Hematopoietic multipotent progenitor cell treated with erythropoietin and hydrocortisone succinate and interleukin-3 and kit ligand, for 8 days (in vitro differentiated cells): ENCODE data around the gene HIVEP1.
"Not testable (repeated sequence)": the region's sequence is repeated elsewhere in the genome, so short reads cannot be mapped to it uniquely, and the experiment has no call there.

ENCODE experiments used
- DNase-seq: peaks from one replicate; pipeline ENCODE4 v3.0.0-alpha.2; 2015

Gene HIVEP1

DNA sequence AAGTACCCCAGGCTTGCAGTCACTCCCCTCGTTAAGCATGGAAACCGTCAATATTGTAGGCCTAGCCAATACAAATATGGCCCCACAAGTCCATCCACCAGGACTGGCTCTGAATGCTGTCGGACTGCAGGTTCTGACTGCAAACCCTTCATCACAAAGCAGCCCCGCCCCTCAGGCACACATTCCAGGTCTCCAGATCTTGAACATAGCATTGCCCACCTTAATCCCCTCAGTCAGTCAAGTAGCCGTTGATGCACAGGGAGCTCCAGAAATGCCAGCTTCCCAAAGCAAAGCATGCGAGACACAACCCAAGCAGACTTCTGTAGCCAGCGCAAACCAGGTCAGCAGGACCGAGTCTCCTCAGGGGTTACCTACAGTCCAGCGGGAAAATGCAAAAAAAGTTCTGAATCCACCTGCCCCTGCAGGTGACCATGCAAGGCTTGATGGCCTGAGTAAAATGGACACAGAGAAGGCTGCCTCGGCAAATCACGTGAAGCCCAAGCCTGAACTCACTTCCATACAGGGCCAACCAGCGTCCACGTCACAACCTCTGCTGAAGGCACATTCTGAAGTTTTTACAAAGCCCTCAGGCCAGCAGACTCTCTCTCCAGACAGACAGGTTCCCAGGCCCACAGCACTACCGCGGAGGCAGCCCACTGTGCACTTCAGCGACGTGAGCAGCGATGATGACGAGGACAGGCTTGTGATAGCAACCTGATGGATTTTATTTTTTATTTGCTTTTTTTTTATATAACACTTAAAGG is 151.8 kb downstream of the HIVEP1 start:
- DNase-seq: no peak

DNA sequence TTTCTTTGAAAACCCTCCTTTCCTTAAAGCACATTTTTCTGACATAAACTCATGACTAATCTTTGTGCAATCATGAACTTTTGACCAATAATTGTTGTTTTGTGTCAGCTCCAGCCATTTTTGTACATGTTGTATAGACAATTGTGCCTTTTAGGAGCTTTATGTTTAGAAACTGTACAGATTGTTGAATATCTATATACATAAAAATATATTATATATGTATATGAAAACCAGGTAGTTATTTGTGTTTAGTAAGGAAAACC is 152.3 kb downstream of the HIVEP1 start:
- DNase-seq: no peak

DNA sequence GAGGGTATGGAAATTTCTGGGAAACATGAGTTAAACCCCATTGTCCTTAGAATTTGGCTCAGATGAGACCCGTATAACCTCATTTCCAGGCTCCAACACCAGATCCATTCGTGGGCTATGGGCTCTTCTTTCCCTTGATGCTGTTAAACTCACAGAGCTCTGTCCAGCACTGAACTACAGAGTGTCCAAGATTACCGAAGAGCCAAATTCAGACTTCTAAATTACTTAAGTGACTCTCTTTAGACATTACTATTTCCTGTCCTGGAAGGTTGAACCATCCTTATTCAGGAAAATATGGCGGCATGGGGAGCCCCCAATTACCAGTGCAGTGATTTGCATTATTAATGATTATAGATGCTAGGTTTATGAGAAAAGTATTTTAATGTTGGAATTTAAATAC is 153.2 kb downstream of the HIVEP1 start:
- no peak for DNase-seq

DNA sequence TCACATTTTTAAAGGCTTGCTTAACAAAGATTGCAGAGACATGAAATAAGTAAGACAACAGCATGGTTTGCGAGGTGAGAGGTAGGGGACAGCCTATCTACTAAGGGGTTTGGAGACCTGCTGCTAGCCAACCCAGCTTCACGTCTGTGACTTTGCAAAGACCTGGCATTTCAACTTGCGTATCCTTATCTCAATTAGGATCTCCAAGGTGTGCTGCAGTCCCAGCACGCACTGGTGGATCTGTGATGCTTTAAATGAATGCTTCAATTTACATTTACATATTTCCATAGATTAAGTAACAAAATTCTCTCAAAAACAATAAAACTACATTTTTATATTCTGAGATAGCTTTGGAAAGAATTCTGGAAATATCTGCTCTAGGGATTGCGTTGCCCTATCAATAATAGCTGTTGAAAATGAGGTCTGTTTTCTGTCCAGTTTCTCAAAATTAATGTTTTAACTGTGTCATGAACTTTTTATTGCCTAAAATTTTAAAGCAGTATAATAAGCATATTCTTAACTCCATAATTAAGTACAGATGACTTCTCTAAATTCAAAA is 153.7 kb downstream of the HIVEP1 start:
- no peak for DNase-seq

DNA sequence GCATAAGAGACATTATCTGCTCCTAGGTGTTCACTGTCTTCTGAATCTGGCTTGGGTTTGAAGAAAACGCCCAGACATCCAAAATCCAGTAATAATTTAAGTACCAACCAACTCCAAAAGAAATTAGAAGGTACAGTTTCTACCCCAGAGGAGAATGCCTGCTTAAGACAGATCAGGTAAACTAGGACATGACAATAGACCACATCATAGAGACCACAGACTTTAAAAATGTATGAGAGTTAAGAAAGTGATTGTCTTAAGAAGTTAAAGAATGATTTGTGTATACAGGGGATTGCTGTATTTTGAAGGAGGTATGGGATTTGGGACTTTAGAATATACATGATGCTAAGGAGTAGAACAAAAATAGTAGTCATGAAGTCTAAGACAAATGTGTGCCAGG is 157.3 kb downstream of the HIVEP1 start:
- DNase-seq: no peak

DNA sequence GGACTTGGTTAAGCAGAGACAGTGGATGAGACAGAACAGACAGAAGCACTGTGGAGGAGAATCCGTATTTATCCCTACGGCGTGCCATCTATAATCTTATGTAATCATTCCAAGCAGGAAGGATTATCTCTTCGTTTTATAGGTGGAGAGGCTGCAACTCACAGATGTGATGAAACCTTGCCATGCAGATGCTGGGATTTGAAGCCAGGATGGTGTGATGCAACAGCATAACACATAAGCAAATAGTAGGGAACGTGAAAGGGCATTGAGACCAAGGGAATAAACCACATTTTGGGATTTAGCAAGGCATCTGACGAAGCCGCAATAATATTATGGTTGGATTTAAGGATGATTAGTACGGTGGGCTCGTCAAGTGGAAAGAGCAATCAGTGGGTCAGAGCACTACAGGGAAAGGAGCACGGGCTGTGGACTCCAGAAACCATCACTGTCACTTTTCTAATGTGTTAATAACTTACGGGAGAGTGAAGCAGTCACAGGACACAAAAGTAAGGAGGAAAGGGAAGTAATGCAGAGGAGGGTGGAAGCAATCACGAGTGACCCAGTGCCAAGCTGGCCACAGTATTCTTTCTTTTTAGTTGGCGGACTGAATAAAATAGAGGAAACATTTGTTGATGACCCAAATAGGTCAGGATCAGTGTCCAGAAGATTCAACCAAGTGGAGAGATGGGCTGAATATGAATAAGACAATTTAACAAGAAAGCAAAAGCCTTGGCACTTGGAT is 158.4 kb downstream of the HIVEP1 start:
- DNase-seq: no peak

DNA sequence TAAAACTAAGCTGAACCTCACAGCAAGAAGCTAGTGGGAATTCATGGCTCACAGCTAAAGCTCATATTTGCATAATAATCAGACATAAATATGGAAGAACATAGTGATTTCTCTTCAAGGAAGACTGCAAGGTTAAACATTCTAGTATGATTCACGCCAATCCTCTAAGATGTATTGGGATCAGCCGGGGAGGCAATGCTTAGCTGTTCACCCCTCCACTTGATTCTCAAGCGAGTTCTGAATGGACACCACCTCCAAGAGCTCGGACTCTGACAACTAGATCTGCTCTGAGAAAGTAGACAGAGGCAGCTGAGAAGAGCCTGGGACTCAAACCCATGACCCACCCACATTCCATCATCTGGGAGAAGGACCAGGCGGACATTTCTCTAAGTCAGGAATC is 159.6 kb downstream of the HIVEP1 start:
- DNase-seq: no peak

DNA sequence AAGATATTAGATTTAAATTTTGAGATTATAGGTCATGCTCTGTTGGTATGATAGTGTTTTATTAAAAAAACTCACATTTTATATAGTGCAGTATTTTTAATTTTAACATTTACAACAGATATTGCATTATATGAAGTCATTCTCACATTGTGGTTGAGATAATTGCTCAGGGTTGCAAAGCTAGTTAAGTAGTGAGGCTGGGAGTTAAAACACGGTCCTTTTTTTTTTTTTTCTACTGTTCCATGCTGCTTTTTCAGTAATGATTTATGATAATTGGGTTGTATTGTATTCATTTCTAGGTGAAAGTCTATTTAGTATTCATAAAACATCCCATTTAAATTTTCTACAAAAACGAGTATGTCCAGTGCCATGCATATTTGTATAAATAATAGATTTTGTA is 160.5 kb downstream of the HIVEP1 start:
- no peak for DNase-seq

DNA sequence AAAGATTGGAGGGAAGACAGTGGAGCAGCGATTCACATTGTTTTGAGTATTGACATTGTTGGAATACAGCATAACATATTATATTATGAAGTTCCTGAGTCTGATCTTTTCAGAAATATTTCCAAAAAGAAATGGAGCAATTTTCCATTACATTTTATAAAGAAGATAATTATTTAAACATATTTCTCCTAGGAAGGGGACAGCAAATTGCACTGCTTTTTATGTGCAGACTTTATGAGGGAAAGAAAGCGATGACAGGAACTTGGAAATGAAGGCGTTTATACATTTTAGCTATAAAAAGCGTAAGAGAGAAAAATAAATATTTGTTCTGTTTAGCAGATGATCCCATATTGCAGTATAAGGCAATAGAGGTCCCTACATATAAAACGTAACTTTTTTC is 161.1 kb downstream of the HIVEP1 start:
- no peak for DNase-seq

DNA sequence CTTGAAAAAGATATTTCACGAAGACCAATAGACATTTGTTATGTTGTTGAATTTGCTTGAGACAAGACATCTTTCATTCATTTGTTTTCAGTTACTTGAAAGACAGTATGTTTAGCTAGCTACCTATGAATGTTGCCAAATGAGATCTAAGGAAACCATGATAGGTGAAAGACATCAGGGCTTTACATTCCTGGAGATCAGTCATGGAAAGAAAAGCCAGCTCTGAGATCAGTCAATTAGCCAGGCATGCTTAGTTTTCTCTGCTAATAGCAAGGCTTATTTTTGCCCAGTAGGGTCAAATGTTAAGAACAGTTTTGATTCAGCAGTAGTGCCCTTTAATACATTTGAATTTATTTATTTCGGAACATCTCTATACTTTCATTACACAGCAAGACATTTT is 161.5 kb downstream of the HIVEP1 start:
- no peak for DNase-seq

DNA sequence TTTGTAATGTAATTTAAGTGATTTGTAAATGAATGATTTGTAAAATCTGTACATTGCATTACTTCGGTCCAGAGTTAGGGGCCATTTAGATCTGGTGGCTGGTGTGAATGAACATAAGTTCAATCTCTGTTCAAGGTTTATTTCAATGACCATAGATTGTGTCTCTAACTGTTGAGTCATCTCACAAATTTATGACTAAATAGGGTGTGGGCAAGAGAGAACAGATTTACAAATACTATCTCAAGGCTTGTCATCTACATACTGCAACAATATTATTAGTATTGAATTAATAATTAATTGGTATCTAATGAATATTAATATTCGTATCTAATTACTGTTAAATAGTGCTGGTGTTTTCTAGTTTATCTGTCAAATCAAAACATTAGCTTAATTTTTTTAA is 162.8 kb downstream of the HIVEP1 start:
- no peak for DNase-seq

DNA sequence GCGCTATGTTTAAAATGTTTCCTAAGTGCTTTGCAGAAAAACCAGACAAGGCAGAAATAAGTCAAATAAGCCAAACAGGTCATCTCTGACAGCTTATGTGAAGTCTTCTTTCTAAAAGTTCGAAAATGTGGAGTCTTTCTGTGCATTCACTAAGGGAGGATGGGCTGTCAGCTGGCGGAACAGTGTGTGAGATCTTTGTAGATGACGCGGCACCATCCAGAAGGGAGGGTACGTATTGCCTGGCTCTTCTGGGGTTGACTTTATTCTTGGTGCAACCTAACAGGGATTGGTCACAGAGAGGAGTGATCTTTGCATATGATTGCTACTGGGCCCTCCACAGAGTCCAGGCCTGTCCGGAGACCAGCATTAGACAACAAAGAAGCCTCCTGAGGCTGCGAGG is 163.5 kb downstream of the HIVEP1 start:
- DNase-seq: no peak

DNA sequence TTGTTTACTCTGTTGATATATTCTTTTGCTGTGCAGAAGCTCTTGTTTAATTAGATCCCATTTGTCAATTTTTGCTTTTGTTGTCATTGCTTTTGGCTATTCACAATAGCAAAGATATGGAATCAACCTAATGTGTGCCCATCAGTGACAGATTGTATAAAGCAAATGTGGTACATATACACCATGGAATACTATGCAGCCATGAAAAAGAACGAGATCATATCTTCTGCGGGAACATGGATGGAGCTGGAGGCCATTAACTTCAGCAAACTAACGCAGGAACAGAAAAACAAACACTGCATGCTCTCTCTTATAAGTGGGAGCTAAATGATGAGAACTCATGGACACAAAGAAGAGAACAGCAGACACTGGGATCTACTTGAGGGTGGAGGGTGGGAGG is 164.7 kb downstream of the HIVEP1 start:
- DNase-seq: not testable (repeated sequence)

DNA sequence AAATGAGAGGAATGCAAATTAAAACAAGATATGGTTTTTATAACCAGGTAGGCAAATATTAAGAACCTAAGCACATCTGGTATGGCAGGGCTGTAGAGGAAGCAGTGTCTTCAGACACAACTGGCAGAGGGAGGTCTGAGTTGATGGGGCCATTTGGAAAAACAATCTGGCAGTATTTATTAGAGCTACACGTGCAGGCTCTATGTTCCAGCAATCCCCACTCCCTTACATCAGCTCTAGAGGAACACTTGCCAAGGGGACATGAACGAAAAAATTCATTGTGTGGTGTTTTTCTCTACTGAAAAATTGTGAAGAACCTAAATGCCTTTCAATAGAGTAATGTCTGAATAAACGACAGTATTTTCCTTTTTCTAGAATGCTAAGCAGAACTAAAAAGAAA is 166.4 kb downstream of the HIVEP1 start:
- no peak for DNase-seq

DNA sequence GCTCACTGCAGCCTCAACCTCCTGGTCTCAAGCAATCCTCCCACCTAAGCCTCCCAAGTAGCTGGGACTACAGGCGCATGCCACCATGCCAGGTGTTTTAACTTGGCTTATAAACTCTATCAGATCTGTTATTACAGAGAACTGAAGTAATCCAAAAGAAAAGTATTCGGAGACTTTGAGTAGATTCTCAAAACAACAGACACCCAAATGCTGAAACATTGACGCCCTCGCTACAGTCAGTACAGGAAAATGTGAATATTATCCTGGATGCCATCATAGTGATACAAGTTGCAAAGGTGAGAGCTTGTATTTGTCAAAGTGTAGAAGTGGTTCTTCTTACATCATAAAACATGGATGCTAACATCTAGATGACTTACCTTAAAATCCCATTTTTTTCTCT is 169.4 kb downstream of the HIVEP1 start:
- no peak for DNase-seq

DNA sequence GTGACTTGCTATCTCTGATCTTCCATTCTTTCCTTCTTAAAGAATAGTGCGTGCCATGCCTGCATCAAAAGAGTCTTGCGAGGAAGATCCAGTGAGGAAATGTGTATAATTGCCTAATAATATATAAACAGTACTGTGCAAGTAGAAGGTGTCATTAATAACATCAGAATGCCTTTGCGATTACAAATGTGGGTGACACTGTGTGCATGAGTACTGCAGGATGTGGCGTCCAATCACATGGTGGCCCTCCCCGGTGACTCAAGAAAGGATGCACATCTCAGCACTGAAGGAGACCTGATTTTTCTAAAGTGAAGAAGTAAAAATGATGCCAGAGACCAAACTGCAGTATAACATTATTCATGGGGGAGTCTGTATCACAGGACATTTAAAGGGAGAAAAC is 170.6 kb downstream of the HIVEP1 start:
- no peak for DNase-seq

DNA sequence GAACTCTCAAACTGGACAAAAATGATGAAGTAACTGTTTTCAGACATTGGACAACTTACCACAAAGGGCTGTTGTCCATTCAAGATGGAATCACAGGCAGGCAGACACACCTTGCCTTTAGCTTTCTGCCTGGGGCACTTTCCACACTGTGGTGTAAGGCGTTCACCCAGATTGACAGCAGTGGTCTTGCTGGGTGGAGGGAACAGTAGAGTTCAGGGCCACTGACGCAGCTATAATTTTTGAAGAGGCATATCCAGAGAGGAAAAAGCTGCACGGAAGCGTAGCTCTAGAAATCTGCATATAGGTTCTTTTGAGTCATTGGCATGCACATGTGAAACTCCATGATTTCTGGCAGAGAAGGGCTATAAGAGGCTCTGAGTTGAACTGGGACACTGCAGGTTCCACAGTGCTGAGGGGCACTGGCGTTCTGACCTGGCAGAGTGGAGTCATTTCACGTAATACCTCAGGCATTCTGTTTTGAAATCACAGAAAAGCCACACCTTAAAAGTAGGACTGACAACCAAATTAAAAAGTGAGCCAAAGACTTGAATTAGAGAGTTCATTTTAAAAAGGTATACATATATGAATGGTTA is 173.1 kb downstream of the HIVEP1 start:
- DNase-seq: no peak

DNA sequence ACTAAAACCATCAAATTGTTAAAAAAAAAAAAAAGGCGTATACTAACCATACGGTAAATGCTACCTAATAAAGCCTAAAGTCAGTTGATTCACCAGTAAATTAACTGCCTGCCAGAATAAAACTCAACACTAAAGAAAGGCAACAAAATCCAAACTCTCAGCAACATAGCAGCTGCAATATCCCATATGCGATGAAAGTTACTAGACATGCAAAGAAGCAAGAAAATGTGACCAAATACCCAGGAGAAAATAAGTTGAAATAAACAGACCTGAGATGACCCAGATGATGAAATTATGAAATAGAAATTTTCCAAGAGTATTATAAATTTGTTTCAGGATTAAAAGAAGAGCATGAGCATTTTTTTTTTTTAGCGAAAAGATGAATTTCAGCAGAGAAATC is 174.4 kb downstream of the HIVEP1 start:
- DNase-seq: no peak

DNA sequence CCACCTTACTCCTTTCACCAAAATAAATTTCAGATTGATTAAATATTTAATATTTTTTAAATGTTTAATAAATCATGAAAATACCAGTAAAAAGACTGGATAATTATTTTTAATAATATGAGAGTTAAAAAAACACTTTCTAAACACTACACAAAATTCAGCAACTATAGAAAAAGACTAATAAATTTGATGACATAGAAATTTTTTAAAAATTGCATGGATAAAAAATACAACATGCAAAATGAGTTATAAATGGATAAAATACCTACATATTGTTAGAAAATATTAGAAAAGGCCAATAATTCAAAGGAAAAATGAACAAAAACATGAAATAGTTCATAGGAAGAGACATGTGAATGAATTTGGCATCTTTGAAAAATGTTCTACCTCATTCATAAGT is 177.0 kb downstream of the HIVEP1 start:
- DNase-seq: no peak

DNA sequence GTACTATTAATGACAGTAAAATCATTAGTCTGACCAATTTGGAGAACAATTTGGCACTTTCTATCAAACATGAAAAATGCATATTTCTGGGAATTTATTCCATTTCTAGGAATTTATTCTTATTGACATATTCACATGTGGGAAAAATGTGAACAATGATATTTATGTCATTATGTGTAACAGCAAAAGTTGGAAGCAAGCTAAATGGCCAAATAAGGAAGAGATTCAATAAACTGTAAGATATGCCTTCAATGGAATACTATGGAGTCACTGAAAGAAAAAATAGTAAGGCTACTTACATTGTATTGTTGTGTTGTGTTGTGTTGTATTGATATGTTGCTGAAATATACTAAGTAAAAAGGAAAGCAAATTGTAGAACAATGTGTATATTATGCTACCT is 177.5 kb downstream of the HIVEP1 start:
- DNase-seq: no peak

DNA sequence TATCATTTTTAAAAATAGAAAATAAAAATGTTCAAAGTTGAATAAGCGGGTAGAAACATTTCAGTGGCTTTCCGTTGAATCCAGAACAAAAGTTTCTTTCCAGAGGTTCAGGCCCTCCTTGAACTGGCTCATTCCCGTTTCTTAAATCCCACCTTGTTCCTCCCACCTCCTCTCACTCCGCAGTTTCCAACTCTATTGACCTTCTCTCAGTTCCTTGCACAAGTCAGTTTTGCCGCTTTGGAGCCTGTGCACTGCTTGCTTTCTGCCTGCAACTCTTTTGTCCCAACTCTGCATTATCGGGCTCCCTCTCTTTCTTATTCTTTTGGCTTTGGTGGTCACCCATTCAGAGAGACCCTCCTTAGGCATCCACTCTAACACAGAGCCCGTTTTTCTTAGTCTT is 178.1 kb downstream of the HIVEP1 start:
- DNase-seq: no peak

DNA sequence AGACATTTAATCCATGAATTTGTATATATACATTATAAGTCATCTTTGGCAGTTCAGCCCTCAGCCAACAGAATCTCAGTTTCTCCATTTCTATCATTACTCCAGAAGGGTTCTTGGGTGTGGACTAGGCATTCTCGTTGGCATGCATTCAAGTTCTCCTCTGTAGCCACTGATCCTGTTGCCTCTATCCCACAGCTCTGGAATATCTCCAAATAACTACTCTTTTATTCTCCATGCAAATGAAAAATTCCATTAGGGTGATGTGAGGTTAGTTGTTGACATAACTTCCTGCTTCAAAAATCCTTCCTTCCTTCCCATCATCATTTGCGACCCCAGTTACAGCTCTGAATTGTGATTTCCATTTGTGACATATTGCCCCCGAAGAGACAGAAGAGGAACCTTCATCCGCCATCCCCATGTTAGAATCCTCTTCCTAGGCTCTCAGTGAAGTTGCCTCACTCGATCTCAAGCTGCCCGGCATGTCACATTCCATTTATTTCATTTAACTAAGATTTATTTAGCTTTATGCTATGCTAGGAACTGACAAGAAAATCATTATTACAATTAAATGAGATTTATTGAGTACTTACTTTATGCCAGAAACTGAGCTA is 184.3 kb downstream of the HIVEP1 start:
- no peak for DNase-seq

DNA sequence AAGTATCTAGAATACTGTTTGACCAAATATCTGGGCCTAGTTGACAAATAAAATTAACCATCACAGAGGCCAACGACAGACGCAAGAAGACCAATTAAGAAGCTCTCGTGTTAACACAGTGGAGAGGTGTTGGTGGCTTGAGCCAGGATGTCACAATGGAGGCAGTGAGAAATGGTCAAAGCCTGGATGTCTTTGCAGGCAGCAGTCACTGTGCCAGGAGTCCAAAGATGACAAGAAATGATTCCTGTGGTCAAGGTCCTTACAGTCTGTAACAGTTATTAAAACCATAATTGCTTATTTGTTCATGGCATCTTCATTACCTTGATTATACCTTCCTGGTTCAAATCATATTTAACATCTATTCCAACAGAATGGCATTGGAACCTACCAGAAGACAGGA is 186.7 kb downstream of the HIVEP1 start:
- DNase-seq: no peak

DNA sequence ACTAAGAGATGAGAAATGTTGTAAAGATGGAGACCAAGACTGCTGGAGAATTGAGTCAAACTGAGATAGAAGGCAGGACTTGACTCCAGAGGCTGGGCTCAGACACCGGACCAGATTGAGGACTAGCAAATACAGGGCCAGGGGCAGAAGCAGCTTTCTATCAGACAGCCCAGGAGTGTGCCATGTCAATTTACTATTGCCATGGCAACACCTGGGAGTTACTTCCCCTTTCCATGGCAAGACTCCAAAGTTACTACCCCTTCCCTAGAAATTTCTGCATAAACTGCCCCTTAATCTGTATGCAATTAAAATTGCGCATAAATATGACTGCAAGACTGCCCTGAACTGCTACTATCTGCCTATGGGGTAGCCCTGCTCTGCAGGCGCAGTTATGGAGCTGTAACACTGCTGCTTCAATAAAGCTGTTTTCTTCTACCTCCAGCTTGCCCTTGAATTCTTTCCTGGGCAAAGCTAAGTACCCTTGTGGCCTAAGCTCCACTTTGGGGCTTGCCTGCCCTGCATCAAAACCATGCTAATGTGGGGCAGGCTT is 188.0 kb downstream of the HIVEP1 start:
- DNase-seq: no peak
